ENCODE results near the gene CACNA1C. TPM values are rescaled to one million over a fixed set of nuclear protein-coding genes. Genes with fewer than 3 reads are reported as not detected.

The CACNA1C gene
- total and polyA plus RNA-seq, 2 donors from 2014 or later, result 1.6 to 17.4 TPM

DNA sequence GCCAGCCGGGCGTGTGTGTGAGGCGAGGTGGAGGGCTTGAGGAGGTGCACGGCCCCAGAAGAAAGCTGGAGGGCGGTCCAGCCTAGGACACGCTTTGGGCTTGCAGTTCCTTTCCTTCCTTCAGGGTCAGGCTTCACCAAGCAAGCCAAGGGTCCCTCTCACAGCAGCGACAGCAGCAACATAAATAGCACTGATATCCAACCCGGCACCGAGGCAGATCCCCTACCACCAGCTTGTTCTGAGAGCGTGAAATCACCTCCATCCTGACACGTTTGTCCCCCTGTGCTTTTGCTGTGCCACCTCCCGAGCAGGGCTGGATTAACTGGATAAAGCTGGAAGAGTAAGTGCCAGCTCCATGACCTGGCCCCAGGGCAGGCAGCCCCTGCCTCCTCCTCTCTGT, 251.4 kb downstream of the CACNA1C start:
- H3K27ac ChIP-seq (ENCODE audit: low read depth in 2 of 2, low read length in 2 of 2), result peak overlapping the region in 1 of 2 donors; percentile 19
- no peaks in the 10 kb centered on the region for H3K27me3 ChIP-seq (ENCODE audit: control insufficient read depth, insufficient read depth, low read length)
- no peak overlapping the region for H3K9ac ChIP-seq (ENCODE audit: low read length in 3 of 3)
- H3K36me3 ChIP-seq (ENCODE audit: control insufficient read depth in 2 of 3, insufficient read depth in 3 of 3, low read length in 3 of 3), result no peaks in the 10 kb centered on the region
- no peaks in the 10 kb centered on the region for H3K9me3 ChIP-seq (ENCODE audit: control insufficient read depth in 2 of 3, insufficient read depth in 1 of 3, low read length in 3 of 3)
- TF ChIP-seq, protein P1, sequence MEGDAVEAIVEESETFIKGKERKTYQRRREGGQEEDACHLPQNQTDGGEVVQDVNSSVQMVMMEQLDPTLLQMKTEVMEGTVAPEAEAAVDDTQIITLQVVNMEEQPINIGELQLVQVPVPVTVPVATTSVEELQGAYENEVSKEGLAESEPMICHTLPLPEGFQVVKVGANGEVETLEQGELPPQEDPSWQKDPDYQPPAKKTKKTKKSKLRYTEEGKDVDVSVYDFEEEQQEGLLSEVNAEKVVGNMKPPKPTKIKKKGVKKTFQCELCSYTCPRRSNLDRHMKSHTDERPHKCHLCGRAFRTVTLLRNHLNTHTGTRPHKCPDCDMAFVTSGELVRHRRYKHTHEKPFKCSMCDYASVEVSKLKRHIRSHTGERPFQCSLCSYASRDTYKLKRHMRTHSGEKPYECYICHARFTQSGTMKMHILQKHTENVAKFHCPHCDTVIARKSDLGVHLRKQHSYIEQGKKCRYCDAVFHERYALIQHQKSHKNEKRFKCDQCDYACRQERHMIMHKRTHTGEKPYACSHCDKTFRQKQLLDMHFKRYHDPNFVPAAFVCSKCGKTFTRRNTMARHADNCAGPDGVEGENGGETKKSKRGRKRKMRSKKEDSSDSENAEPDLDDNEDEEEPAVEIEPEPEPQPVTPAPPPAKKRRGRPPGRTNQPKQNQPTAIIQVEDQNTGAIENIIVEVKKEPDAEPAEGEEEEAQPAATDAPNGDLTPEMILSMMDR (IDR thresholded peaks at IDR 0.05; ENCODE audit: borderline replicate concordance, extremely low read depth, insufficient read depth), result no peak
- no peak overlapping the region for H3K4me3 ChIP-seq (ENCODE audit: low read length in 3 of 3)
- FAIRE-seq (no peak), DNase-seq (peak in 3 of 5 donors; percentile 51 to 55 (median 55))
- intact Hi-C loops (cut with DNase I), result no loop called here
- peaks cover 3 to 17% (median 8%) of the 10 kb centered on the region in 3 donors for H3K4me1 ChIP-seq (ENCODE audit: control insufficient read depth in 2 of 3, insufficient read depth in 2 of 3, low read depth in 1 of 3, low read length in 3 of 3)

DNA sequence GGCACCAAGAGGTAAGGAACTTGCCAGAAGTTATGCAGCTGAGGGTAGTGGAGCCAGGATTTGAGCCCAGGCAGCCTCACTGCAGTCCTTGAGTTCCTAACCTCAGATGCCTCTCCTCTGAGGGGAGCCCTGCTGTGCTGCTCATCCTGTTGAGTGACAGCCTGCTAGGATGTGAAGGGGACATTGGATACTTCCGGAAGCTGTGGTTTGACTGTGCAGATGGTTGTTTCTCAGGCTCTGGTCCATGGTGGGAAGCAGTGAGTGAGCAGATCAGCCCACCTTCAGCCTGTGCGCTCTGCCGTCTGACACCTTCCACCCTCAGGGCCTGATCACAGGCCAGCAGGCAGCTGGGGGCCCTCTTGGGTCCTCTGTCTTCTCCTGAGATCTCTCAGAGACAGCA, 253.2 kb downstream of the CACNA1C start:
- TF ChIP-seq, protein P1 (IDR thresholded peaks at IDR 0.05; ENCODE audit: borderline replicate concordance, extremely low read depth, insufficient read depth), result no peak
- intact Hi-C loops (cut with DNase I), result no loop called here
- Histone ChIP-seq H3K27me3 (ENCODE audit: control insufficient read depth, insufficient read depth, low read length) (no peaks in the 10 kb centered on the region), H3K36me3 (ENCODE audit: control insufficient read depth in 2 of 3, insufficient read depth in 3 of 3, low read length in 3 of 3) (no peaks in the 10 kb centered on the region), H3K27ac (ENCODE audit: low read depth in 2 of 2, low read length in 2 of 2) (no peak overlapping the region), H3K9ac (ENCODE audit: low read length in 3 of 3) (no peak overlapping the region), H3K4me1 (ENCODE audit: control insufficient read depth in 2 of 3, insufficient read depth in 2 of 3, low read depth in 1 of 3, low read length in 3 of 3) (peaks cover 0 to 14% (median 6%) of the 10 kb centered on the region in 3 donors), H3K9me3 (ENCODE audit: control insufficient read depth in 2 of 3, insufficient read depth in 1 of 3, low read length in 3 of 3) (no peaks in the 10 kb centered on the region), H3K4me3 (ENCODE audit: low read length in 3 of 3) (no peak overlapping the region)
- no peak for FAIRE-seq
- DNase-seq, result no peak

DNA sequence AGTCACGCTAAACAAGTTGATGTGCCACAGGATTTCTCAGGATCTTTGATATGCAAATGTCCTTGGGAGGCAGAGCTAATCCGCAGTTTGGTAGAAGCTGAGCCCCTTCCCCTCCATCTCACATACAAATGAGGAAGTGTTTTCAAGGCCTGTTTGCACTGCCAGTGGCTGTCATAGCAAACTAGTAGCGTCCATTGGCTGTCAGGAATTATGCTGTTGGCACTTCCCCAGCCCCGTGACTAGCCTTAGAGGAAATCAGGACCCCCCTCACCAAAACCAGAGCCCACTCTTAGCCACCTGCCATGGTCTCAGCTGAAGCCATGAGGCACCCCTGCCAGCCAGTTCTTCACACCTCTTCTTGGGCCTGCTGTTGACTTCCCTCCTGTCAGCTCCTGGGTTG, 253.9 kb downstream of the CACNA1C start:
- no peak overlapping the region for H3K27ac ChIP-seq (ENCODE audit: low read depth in 2 of 2, low read length in 2 of 2)
- H3K4me3 ChIP-seq (ENCODE audit: low read length in 3 of 3), result no peak overlapping the region
- intact Hi-C loops (cut with DNase I), result no loop called here
- FAIRE-seq (no peak), DNase-seq (no peak)
- H3K9me3 ChIP-seq (ENCODE audit: control insufficient read depth in 2 of 3, insufficient read depth in 1 of 3, low read length in 3 of 3), result no peaks in the 10 kb centered on the region
- peaks cover 0 to 13% (median 6%) of the 10 kb centered on the region in 3 donors for H3K4me1 ChIP-seq (ENCODE audit: control insufficient read depth in 2 of 3, insufficient read depth in 2 of 3, low read depth in 1 of 3, low read length in 3 of 3)
- no peaks in the 10 kb centered on the region for H3K36me3 ChIP-seq (ENCODE audit: control insufficient read depth in 2 of 3, insufficient read depth in 3 of 3, low read length in 3 of 3)
- no peak overlapping the region for H3K9ac ChIP-seq (ENCODE audit: low read length in 3 of 3)
- H3K27me3 ChIP-seq (ENCODE audit: control insufficient read depth, insufficient read depth, low read length), result no peaks in the 10 kb centered on the region
- TF ChIP-seq, protein P1 (IDR thresholded peaks at IDR 0.05; ENCODE audit: borderline replicate concordance, extremely low read depth, insufficient read depth), result no peak

DNA sequence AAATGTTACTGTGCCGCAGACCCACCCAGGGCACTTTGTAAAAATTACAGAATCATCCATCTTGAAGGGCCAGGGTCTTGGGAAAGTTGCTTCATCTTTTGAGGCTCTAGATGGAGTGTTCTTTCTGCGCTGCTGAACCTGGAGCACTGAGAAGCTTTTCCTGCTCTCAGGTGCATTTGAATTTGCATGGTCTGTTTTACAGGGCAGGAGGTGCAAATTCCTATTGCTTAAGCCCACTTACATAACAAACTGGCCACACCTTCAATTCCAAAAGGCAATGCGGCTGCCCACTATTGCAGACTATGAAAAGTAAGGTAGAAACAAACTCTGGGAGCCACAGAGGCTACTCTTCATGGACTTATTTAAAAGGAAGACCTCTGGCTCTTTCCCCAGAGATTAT, 254.8 kb downstream of the CACNA1C start:
- H3K36me3 ChIP-seq (ENCODE audit: control insufficient read depth in 2 of 3, insufficient read depth in 3 of 3, low read length in 3 of 3), result no peaks in the 10 kb centered on the region
- no peaks in the 10 kb centered on the region for H3K27me3 ChIP-seq (ENCODE audit: control insufficient read depth, insufficient read depth, low read length)
- H3K9ac ChIP-seq (ENCODE audit: low read length in 3 of 3), result no peak overlapping the region
- no peak overlapping the region for H3K27ac ChIP-seq (ENCODE audit: low read depth in 2 of 2, low read length in 2 of 2)
- no peak overlapping the region for H3K4me3 ChIP-seq (ENCODE audit: low read length in 3 of 3)
- intact Hi-C loops (cut with DNase I), result no loop called here
- H3K9me3 ChIP-seq (ENCODE audit: control insufficient read depth in 2 of 3, insufficient read depth in 1 of 3, low read length in 3 of 3), result no peaks in the 10 kb centered on the region
- TF ChIP-seq, protein P1 (IDR thresholded peaks at IDR 0.05; ENCODE audit: borderline replicate concordance, extremely low read depth, insufficient read depth), result no peak
- H3K4me1 ChIP-seq (ENCODE audit: control insufficient read depth in 2 of 3, insufficient read depth in 2 of 3, low read depth in 1 of 3, low read length in 3 of 3), result peaks cover 0 to 13% (median 6%) of the 10 kb centered on the region in 3 donors
- DNase-seq, result no peak
- FAIRE-seq, result no peak
